ENCODE results near the gene TMEM100.

DNA sequence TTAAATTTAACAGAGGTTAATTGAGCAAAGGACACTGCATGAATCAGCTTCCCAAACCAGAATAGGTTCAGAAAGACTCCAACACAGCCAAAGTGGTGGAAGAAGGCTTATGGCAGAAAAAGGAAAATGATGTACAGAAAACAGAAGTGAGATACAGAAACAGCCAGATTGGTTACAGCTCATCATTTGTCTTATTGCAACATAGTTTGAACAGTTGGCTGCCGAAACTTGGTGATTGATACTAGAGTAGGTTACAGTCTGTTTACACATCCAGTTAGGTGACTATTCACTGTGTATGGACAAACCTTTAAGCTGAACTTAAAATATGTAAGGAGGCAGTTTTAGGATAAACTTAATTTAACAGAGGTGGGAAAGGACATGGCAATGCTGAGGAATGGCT is 18.3 kb downstream of the TMEM100 start:
- no peak for TF ChIP-seq GATA2 (IDR thresholded peaks at IDR 0.05; ENCODE audit: low read depth, low read length)
- TF ChIP-seq GATA3 (IDR thresholded peaks at IDR 0.05; ENCODE audit: low read depth, low read length), result no peak

Data from SH-SY5Y (cell line).